NCI-H128 (cell line): ENCODE measurements around the gene JUND.
"Not testable (repeated sequence)": the region's sequence is repeated elsewhere in the genome, so short reads cannot be mapped to it uniquely, and the experiment has no call there.

Experiments
- DNase-seq: peaks from one replicate; lab custom pipeline; 2025; ENCODE audit not compliant: unreplicated experiment; lab: John Stamatoyannopoulos, UW

Gene JUND

GRCh38 chr19:18281082-18282020, at the start of gene JUND:
TSS of gene JUND (minus strand) at chr19:18281622. CDS start at chr19:18281484, 138 bp downstream.
- peak; percentile 94 for DNase-seq

- no peak for DNase-seq
Observed at GRCh38 chr19:18330868-18331267, 49.4 kb upstream of the JUND start.

DNA sequence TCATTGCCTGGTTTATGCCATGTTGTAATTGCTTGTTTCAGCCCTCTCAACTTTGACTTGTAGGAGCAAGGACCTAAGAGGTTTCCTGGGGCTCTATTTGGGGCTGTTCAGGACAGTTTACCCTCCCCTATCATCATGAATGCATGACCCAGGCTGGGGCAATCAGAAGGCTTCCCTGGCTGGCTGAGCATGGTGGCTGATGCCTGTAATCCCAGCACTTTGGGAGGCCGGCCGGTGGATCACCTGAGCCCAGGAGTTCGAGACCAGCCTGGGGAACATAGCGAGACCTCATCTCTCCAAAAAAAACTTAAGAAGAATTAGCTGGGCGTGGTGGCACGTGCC, 47.6 kb upstream of the JUND start:
- DNase-seq, result no peak

DNA sequence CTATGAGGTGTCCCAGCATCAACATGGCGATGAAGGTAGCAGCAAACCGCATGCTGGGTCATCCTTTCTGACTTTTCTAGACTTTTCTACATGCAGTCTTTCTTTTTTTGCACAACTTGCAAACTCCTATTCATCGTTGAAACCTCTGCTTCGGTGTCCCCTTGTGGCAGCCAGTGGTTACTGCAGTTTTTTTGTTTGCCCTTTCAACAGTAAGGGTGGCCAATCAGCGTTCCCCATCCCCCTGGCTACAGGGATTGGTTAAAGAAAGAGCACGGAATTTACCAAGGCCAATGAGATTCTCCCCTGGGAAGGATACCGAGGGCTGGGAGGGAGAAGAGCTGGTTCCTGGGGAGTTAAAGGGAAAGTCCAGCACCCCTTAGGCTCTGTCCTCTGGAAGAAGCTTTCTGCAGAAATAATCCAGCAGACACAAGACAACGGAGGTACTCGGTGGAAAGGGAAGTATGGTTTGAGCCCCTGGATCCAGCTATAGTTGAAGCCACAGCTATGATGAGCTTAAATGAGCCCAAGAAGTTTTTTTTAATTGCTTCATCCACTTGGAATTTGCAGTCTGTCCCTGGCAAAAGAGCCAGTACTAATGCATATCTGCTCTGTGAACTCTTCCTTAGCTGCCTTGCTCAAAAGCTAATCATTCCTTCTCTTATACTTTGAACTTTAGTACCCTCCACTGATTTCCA, 47.1 kb upstream of the JUND start:
- DNase-seq, result peak; percentile 93

- DNase-seq, result no peak
Observed at GRCh38 chr19:18326772-18327171, 45.4 kb upstream of the JUND start.

DNA sequence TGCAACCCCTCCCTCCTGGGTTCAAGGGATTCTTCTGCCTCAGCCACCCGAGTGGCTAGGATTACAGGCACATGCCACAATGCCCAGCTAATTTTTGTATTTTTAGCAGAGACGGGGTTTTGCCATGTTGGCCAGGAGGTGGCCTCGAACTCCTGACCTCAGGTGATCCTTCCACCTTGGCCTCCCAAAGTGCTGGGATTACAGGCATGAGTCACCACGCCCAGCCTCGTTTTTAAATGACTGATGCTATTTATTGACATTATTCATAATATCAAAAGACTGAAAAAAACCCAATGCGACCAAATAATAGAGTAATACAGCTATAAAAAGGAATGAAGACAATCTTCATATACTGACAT, 42.9 kb upstream of the JUND start:
- DNase-seq, result not testable (repeated sequence)

GRCh38 chr19:18322759-18323460, 41.5 kb upstream of the JUND start, which contains the start of gene LSM4:
TSS of gene LSM4 (minus strand) at chr19:18323076. CDS start at chr19:18323020, 56 bp downstream.
- DNase-seq, result peak; percentile 98

- peak; percentile 8 for DNase-seq
Observed at GRCh38 chr19:18322318-18322758, 40.9 kb upstream of the JUND start.

GRCh38 chr19:18321734-18322102, 40.3 kb upstream of the JUND start:
- no peak for DNase-seq

DNA sequence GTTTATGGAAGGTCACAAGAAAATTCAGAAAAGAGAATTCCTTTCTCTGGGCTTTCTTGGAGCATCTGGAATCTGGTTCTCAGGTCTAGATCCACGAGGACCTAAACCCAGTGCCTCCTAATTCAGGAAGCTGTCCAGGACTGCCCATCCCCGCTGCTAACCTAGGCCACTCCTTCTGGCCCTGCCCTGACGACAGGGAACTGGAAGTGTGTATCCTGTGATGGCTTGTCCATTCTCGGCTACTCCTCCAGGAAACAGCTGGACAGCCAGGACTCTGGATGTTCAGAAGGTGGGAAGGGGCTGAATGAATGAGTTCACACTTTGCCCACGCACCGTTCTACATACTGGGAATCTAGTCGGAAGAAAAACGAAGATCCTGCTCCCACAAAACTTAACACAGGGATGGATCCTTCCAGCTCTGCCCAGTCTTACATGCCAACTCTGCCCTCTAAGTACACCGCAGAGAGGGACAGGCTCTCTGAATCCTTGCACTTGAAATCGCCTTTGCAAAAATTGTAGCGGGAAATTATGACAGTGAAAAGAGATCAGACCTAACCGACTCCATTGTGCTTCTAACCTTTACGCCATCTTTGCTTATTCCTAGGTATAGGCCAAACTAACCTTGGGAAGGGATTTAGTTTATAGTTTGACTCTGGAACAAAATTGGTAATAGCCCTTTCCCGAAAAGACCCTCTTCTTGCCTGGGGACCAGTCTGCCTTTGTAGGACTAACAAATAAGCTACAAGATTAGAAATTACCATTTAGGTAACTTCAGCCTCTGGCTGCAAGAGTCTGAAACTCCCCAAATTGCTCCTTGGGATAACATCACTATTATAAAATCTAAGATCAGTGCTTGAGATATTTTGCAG, 39.7 kb upstream of the JUND start:
- DNase-seq, result no peak

- no peak for DNase-seq
Observed at GRCh38 chr19:18319591-18320135, 38.2 kb upstream of the JUND start.

- no peak for DNase-seq
Observed at GRCh38 chr19:18317961-18318800, 36.8 kb upstream of the JUND start.

DNA sequence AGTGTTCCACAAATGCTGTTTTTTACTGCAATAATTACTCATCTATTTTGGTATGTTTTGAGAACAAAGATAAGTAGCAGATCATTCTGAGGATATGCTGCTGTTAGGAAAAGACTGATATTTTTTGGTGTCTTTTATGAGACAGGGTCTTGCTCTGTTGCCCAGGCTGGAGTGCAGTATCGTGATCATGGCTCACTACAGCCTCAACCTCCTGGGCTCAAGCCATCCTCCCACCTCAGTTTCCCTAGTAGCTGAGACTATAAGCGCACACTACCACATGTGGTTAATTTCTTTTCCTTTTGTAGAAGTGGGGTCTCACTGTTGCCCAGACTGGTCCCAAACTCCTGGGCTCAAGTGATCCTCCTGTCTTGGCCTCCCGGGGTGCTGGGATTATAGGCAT, 32.0 kb upstream of the JUND start:
- DNase-seq, result no peak

- DNase-seq, result no peak
Observed at GRCh38 chr19:18312092-18312534, 30.7 kb upstream of the JUND start.

- DNase-seq, result no peak
Observed at GRCh38 chr19:18311502-18312091, 30.2 kb upstream of the JUND start.

GRCh38 chr19:18310966-18311365, 29.5 kb upstream of the JUND start:
- DNase-seq, result no peak

DNA sequence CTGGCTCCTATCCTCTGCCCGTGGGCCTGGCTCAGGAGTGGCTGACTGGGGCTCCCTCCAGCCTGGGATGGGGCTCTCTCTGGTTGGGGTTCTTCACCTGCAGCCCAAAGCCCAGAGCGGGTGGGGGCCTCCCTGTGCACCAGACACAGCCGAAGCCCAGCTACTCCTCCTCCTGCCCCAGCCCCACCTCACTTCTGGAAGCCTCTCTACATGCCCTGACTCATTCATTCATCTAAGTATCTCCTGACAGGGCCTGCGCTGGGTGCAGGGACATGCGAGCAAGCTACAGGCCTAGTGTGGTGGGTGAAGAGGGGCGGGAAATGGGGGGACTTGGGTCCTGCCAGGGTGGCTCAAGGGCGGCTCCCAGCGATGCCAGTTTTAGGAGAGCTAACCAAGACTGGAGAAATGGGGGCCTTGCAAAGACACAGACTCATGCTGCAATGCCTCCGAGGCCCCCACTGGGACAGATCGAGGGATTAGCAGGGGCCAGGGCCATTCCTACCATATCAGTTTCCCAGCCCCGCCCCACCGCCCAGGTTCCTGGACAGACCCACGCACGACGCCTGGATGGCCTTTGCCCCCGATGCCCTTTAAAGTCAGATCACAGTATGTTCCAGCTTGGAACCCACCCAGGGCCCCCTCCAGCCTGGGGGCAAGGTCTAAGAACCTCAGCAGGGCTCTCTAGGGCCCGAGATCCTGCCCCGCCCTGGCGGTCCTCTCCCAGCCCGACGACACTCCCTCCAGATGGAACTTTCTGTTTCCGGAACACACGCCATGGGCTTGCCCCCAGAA, 28.9 kb upstream of the JUND start:
- no peak for DNase-seq

GRCh38 chr19:18309525-18310064, 28.2 kb upstream of the JUND start:
- no peak for DNase-seq
